ENCODE results near the gene DCTN2. TPM values are rescaled to one million over a fixed set of nuclear protein-coding genes. Genes with fewer than 3 reads are reported as not detected.

Gene DCTN2
- total RNA-seq, 1 experiment from 2014 or later: 129 TPM

- TF ChIP-seq, protein P1, sequence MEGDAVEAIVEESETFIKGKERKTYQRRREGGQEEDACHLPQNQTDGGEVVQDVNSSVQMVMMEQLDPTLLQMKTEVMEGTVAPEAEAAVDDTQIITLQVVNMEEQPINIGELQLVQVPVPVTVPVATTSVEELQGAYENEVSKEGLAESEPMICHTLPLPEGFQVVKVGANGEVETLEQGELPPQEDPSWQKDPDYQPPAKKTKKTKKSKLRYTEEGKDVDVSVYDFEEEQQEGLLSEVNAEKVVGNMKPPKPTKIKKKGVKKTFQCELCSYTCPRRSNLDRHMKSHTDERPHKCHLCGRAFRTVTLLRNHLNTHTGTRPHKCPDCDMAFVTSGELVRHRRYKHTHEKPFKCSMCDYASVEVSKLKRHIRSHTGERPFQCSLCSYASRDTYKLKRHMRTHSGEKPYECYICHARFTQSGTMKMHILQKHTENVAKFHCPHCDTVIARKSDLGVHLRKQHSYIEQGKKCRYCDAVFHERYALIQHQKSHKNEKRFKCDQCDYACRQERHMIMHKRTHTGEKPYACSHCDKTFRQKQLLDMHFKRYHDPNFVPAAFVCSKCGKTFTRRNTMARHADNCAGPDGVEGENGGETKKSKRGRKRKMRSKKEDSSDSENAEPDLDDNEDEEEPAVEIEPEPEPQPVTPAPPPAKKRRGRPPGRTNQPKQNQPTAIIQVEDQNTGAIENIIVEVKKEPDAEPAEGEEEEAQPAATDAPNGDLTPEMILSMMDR (conservative IDR thresholded peaks at IDR 0.05; ENCODE audit: low read depth, low read length): no peak
- TF ChIP-seq EZH2 (IDR thresholded peaks at IDR 0.05; ENCODE audit: borderline replicate concordance, low read depth, low read length, poor library complexity, severe bottlenecking): no peak
- POLR2A ChIA-PET (ENCODE audit: low non-redundant PET): no interaction called here
These were observed 33.7 kb downstream of the DCTN2 start for GRCh38 chr12:57513266-57513665.

GRCh38 chr12:57512665-57513064 lies 34.3 kb downstream of the DCTN2 start:
- POLR2A ChIA-PET (ENCODE audit: low non-redundant PET): no interaction called here

More at GRCh38 chr12:57513266-57513665, 33.7 kb downstream of the DCTN2 start:
- Histone ChIP-seq H3K27ac (ENCODE audit: low read depth, low read length, poor library complexity, severe bottlenecking) (no peak overlapping the region), H3K9me3 (ENCODE audit: low read depth, low read length, poor library complexity, severe bottlenecking) (no peaks in the 10 kb centered on the region), H3K4me1 (ENCODE audit: insufficient read depth, low read length, poor library complexity, severe bottlenecking) (peaks cover 16% of the 10 kb centered on the region), H3K27me3 (replicated peaks; ENCODE audit: insufficient read depth, low read depth, low read length, poor library complexity) (no peaks in the 10 kb centered on the region), H3K4me3 (ENCODE audit: low read depth, low read length, poor library complexity, severe bottlenecking) (no peak overlapping the region), H3K36me3 (ENCODE audit: insufficient read depth, low read length, poor library complexity, severe bottlenecking) (peaks cover 93% of the 10 kb centered on the region)
- no TSS peak for BruUV-seq (replicated peaks)
- CTCF ChIA-PET: no interaction called here
- intact Hi-C loops (cut with micrococcal nuclease; ENCODE audit: unreplicated experiment): no loop called here
- DNase-seq (ENCODE audit: low spot score): no peak

GRCh38 chr12:57511588-57512325 lies 35.2 kb downstream of the DCTN2 start:
- Histone ChIP-seq H3K9me3 (ENCODE audit: low read depth, low read length, poor library complexity, severe bottlenecking) (no peaks in the 10 kb centered on the region), H3K4me3 (ENCODE audit: low read depth, low read length, poor library complexity, severe bottlenecking) (no peak overlapping the region), H3K4me1 (ENCODE audit: insufficient read depth, low read length, poor library complexity, severe bottlenecking) (peaks cover 6% of the 10 kb centered on the region), H3K36me3 (ENCODE audit: insufficient read depth, low read length, poor library complexity, severe bottlenecking) (peaks cover 78% of the 10 kb centered on the region), H3K27me3 (replicated peaks; ENCODE audit: insufficient read depth, low read depth, low read length, poor library complexity) (no peaks in the 10 kb centered on the region), H3K27ac (ENCODE audit: low read depth, low read length, poor library complexity, severe bottlenecking) (no peak overlapping the region)
- BruUV-seq (replicated peaks): no TSS peak
- POLR2A ChIA-PET (ENCODE audit: low non-redundant PET): interaction anchor here (0.7 kb wide), 1 partner anchor 12 kb away, joined by 5 read pairs; no protein-coding TSS in a partner anchor
- CTCF ChIA-PET: no interaction called here
- intact Hi-C loops (cut with micrococcal nuclease; ENCODE audit: unreplicated experiment): no loop called here
- TF ChIP-seq EZH2 (IDR thresholded peaks at IDR 0.05; ENCODE audit: borderline replicate concordance, low read depth, low read length, poor library complexity, severe bottlenecking): no peak
- TF ChIP-seq, protein P1 (conservative IDR thresholded peaks at IDR 0.05; ENCODE audit: low read depth, low read length): no peak
- DNase-seq (ENCODE audit: low spot score): no peak

More at GRCh38 chr12:57512665-57513064, 34.3 kb downstream of the DCTN2 start:
- Histone ChIP-seq H3K27ac (ENCODE audit: low read depth, low read length, poor library complexity, severe bottlenecking) (no peak overlapping the region), H3K27me3 (replicated peaks; ENCODE audit: insufficient read depth, low read depth, low read length, poor library complexity) (no peaks in the 10 kb centered on the region), H3K4me1 (ENCODE audit: insufficient read depth, low read length, poor library complexity, severe bottlenecking) (peaks cover 11% of the 10 kb centered on the region), H3K36me3 (ENCODE audit: insufficient read depth, low read length, poor library complexity, severe bottlenecking) (peaks cover 87% of the 10 kb centered on the region), H3K4me3 (ENCODE audit: low read depth, low read length, poor library complexity, severe bottlenecking) (no peak overlapping the region), H3K9me3 (ENCODE audit: low read depth, low read length, poor library complexity, severe bottlenecking) (no peaks in the 10 kb centered on the region)
- no peak for DNase-seq (ENCODE audit: low spot score)
- BruUV-seq (replicated peaks): no TSS peak
- CTCF ChIA-PET: no interaction called here
- TF ChIP-seq, protein P1 (conservative IDR thresholded peaks at IDR 0.05; ENCODE audit: low read depth, low read length): no peak
- TF ChIP-seq EZH2 (IDR thresholded peaks at IDR 0.05; ENCODE audit: borderline replicate concordance, low read depth, low read length, poor library complexity, severe bottlenecking): no peak
- intact Hi-C loops (cut with micrococcal nuclease; ENCODE audit: unreplicated experiment): no loop called here

All from A673 (cell line).